OCI-LY7 (cell line): ENCODE measurements around the gene TESMIN. TPM values are rescaled to one million over a fixed set of nuclear protein-coding genes. Genes with fewer than 3 reads are reported as not detected.

Source experiments
- BruUV-seq: library from RNA; stranded (reverse); fragments of 400-500 nt; replicated peaks from 2 replicates; lab custom pipeline; 2021; lab: Mats Ljungman, UMichigan
- CTCF ChIA-PET: fragments of 300-600 bp; sonication (Branson Sonifier 250); formaldehyde crosslinking; loops from one replicate; lab custom pipeline; 2022; ENCODE audit warnings: antibody characterized with exemption; ENCODE audit not compliant: unreplicated experiment; lab: Charles Lee
- POLR2A ChIA-PET: fragments of 300-600 bp; sonication (Branson Sonifier 250); formaldehyde crosslinking; loops from one replicate; lab custom pipeline; 2022; ENCODE audit warnings: antibody characterized with exemption; lab: Charles Lee
- DNase-seq: peaks from one replicate; pipeline ENCODE4 v3.0.0-alpha.2; 2015; ENCODE audit warnings: low spot score
- H2AFZ ChIP-seq: fragments of 200-600 bp; sonication (generic), shearing (Covaris generic); 2 replicates; pipeline ENCODE4 v1.6.1; 2014; ENCODE audit warnings: mild to moderate bottlenecking, antibody characterized with exemption, low read length, moderate library complexity
- H3K27ac ChIP-seq: fragments of 200-600 bp; sonication (generic); 2 replicates; pipeline ENCODE4 v1.5.1; 2014; ENCODE audit warnings: mixed run types, low read depth, mild to moderate bottlenecking, moderate library complexity, low read length, inconsistent platforms; ENCODE audit not compliant: poor library complexity, severe bottlenecking
- H3K36me3 ChIP-seq: fragments of 200-600 bp; sonication (generic); 2 replicates; pipeline ENCODE4 v1.6.1; 2014; ENCODE audit warnings: mild to moderate bottlenecking, antibody characterized with exemption, low read length, moderate library complexity, mixed read lengths; ENCODE audit not compliant: insufficient read depth
- H3K4me1 ChIP-seq: fragments of 200-600 bp; sonication (generic); 2 replicates; pipeline ENCODE4 v1.5.1; 2014; ENCODE audit warnings: mild to moderate bottlenecking, low read length; ENCODE audit not compliant: insufficient read depth, poor library complexity, severe bottlenecking
- H3K4me2 ChIP-seq: fragments of 200-600 bp; sonication (generic); 2 replicates; pipeline ENCODE4 v1.6.1; 2014; ENCODE audit warnings: mild to moderate bottlenecking, low read length
- H3K4me3 ChIP-seq: fragments of 200-600 bp; sonication (generic); 2 replicates; pipeline ENCODE4 v1.5.1; 2014; ENCODE audit warnings: mild to moderate bottlenecking, low read depth, low read length; ENCODE audit not compliant: poor library complexity, severe bottlenecking
- H3K79me2 ChIP-seq: fragments of 200-600 bp; sonication (generic); 2 replicates; pipeline ENCODE4 v1.6.1; 2016; ENCODE audit warnings: low read depth, mild to moderate bottlenecking, low read length, moderate library complexity, mixed read lengths; ENCODE audit not compliant: insufficient read depth
- H3K9me2 ChIP-seq: fragments of 200-600 bp; sonication (generic); 2 replicates; pipeline ENCODE4 v1.6.1; 2016; ENCODE audit warnings: mild to moderate bottlenecking, low read length, mixed read lengths; ENCODE audit not compliant: insufficient read depth
- H3K9me3 ChIP-seq: fragments of 200-600 bp; sonication (generic); 2 replicates; pipeline ENCODE4 v1.6.1; 2014; ENCODE audit warnings: mild to moderate bottlenecking, mixed run types, low read length, mixed read lengths
- H4K20me1 ChIP-seq: fragments of 200-600 bp; sonication (generic); 2 replicates; pipeline ENCODE4 v1.6.1; 2014; ENCODE audit warnings: mild to moderate bottlenecking, antibody characterized with exemption, low read length, moderate library complexity, mixed read lengths; ENCODE audit not compliant: insufficient read depth
- CTCF ChIP-seq: fragments of 200-600 bp; sonication (generic); conservative IDR thresholded peaks from 2 replicates; pipeline ENCODE4 v1.5.1; 2014; ENCODE audit warnings: mild to moderate bottlenecking, antibody characterized with exemption, low read length, moderate library complexity, mixed read lengths
- EZH2phosphoT487 ChIP-seq: fragments of 200-600 bp; sonication (generic); IDR thresholded peaks from 2 replicates; pipeline ENCODE4 v1.6.1; 2018; ENCODE audit warnings: low read depth, borderline replicate concordance, mild to moderate bottlenecking, mixed run types, antibody characterized with exemption, low read length, moderate library complexity, mixed read lengths
- intact Hi-C: fragments of 100-400 bp; cut with micrococcal nuclease; formaldehyde crosslinking; loops from one replicate; pipeline ENCODE4 v1.10.0; 2022; ENCODE audit not compliant: unreplicated experiment
- total RNA-seq, 2 experiments: library from RNA; depleted of rRNA in 1 of 2; stranded (reverse); fragments of >200 nt in 1 of 2; shearing (Covaris generic) in 1 of 2; gene quantifications; 2 replicates each; pipeline ENCODE4 v1.2.3, GENCODE V29; 2014 to 2022

The TESMIN gene
- total RNA-seq, 2 experiments from 2014 or later, result 13.0 to 19.4 TPM

DNA sequence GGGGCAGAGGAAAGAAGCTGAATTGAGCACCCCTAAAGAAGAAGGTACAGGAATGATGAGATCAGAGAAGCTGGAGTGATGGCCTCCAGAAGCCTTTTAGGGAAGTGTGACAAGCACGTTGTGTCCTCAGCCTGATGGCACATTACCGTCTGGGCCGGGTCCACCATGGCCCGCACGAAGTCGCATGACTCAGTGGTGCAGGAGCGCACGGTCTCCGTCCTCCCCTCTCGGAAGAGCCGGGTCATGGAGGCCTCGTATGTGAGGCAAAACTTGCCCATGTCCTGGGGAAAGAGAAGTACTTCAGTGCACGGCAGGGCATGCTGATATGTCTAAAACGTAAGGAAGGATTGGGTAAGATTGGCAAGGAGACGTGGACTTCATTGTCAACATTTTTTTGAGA lies 11.2 kb upstream of the TESMIN start:
- POLR2A ChIA-PET, result interaction anchor here (0.6 kb wide), 1 partner anchor 81 kb away, joined by 3 read pairs; no protein-coding TSS in a partner anchor
- Histone ChIP-seq H2AFZ (no peak overlapping the region), H3K4me1 (no peaks in the 10 kb centered on the region), H3K9me2 (no peaks in the 10 kb centered on the region), H3K36me3 (no peaks in the 10 kb centered on the region), H3K4me2 (no peak overlapping the region), H3K9me3 (no peaks in the 10 kb centered on the region), H3K27ac (no peak overlapping the region), H4K20me1 (no peaks in the 10 kb centered on the region), H3K79me2 (no peaks in the 10 kb centered on the region), H3K4me3 (no peak overlapping the region)
- TF ChIP-seq EZH2phosphoT487, result no peak
- no peak for TF ChIP-seq CTCF
- intact Hi-C loops, result no loop called here
- CTCF ChIA-PET, result no interaction called here
- no TSS peak for BruUV-seq
- no peak for DNase-seq

DNA sequence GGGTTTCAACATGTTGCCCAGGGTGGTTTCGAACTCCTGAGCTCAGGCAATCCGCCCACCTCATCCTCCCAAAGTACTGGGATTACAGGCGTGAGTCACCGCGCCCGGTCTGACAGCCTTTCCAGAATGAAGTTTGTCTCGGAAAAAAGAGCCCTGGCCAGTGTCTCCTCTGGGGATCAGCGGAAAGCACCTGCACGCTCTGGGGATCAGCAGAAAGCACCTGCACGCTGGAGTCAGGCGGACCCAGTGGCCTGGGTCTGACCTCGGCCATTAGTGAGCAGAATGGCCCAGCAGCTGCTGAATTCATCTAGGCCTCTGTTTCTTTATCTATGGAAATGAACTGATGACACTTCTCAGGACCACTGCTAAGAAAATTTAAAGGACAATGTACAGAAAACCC lies 10.5 kb upstream of the TESMIN start:
- H3K4me3 ChIP-seq, result no peak overlapping the region
- no peak overlapping the region for H3K27ac ChIP-seq
- BruUV-seq, result no TSS peak
- intact Hi-C loops, result no loop called here
- H3K9me2 ChIP-seq, result no peaks in the 10 kb centered on the region
- H3K4me2 ChIP-seq, result no peak overlapping the region
- CTCF ChIA-PET, result no interaction called here
- no peaks in the 10 kb centered on the region for H4K20me1 ChIP-seq
- H3K79me2 ChIP-seq, result no peaks in the 10 kb centered on the region
- POLR2A ChIA-PET, result interaction anchor here (0.6 kb wide), 1 partner anchor 1108 kb away, joined by 3 read pairs; no protein-coding TSS in a partner anchor
- no peaks in the 10 kb centered on the region for H3K4me1 ChIP-seq
- H3K9me3 ChIP-seq, result no peaks in the 10 kb centered on the region
- TF ChIP-seq EZH2phosphoT487 (no peak), CTCF (no peak)
- no peaks in the 10 kb centered on the region for H3K36me3 ChIP-seq
- DNase-seq, result no peak
- no peak overlapping the region for H2AFZ ChIP-seq

DNA sequence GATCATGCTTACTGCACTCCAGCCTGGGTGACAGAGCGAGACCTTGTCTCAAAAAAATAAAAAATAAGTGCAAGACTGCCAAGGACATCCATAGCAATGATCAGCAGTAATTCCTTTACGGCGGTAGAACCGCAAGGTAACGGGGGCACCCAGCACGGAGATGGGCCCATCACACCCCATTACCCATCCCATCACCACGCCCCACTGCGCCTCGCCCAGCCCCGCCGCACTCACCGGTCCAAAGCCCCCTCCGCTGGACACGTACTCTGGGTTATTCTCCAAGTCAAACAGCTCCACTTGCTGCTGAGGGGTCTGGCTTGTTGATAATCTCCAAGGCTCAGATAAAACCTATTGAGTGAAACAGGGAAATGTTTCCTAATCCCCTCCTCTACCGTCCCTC lies 8.7 kb upstream of the TESMIN start:
- H3K9me3 ChIP-seq, result no peaks in the 10 kb centered on the region
- ChIA-PET POLR2A (no interaction called here), CTCF (no interaction called here)
- no peaks in the 10 kb centered on the region for H3K36me3 ChIP-seq
- no peak for DNase-seq
- H3K4me2 ChIP-seq, result no peak overlapping the region
- H4K20me1 ChIP-seq, result no peaks in the 10 kb centered on the region
- H3K9me2 ChIP-seq, result no peaks in the 10 kb centered on the region
- H2AFZ ChIP-seq, result no peak overlapping the region
- no peak overlapping the region for H3K4me3 ChIP-seq
- intact Hi-C loops, result no loop called here
- TF ChIP-seq EZH2phosphoT487 (no peak), CTCF (no peak)
- H3K79me2 ChIP-seq, result no peaks in the 10 kb centered on the region
- H3K4me1 ChIP-seq, result no peaks in the 10 kb centered on the region
- no TSS peak for BruUV-seq
- H3K27ac ChIP-seq, result no peak overlapping the region
